ENCODE data around the gene MPPE1.

The MPPE1 gene

DNA sequence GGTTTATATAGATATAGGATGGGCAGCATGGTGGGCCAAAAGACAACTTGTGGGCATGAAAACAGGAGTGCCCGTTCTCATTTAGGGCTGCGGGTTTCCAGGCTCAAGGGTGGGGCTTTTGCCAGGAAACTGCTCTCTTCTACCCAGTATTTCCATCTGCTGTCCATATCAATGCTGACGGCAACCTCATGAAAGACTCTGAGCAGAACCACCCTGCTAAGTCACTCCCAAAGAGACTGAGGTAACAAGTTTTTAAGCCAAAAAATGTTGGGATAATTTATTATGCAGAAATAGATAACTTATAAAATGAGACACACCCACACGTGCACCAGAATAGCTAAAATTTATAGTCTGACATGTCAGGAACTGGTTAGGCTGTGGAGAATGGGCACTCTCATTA lies 36.1 kb upstream of the MPPE1 start:
- no peak for DNase-seq (ENCODE audit: low spot score)
- TF ChIP-seq, protein P1, sequence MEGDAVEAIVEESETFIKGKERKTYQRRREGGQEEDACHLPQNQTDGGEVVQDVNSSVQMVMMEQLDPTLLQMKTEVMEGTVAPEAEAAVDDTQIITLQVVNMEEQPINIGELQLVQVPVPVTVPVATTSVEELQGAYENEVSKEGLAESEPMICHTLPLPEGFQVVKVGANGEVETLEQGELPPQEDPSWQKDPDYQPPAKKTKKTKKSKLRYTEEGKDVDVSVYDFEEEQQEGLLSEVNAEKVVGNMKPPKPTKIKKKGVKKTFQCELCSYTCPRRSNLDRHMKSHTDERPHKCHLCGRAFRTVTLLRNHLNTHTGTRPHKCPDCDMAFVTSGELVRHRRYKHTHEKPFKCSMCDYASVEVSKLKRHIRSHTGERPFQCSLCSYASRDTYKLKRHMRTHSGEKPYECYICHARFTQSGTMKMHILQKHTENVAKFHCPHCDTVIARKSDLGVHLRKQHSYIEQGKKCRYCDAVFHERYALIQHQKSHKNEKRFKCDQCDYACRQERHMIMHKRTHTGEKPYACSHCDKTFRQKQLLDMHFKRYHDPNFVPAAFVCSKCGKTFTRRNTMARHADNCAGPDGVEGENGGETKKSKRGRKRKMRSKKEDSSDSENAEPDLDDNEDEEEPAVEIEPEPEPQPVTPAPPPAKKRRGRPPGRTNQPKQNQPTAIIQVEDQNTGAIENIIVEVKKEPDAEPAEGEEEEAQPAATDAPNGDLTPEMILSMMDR (IDR thresholded peaks at IDR 0.05; ENCODE audit: extremely low read depth, insufficient read depth, missing control alignments), result no peak
- in situ Hi-C loops (cut with MboI; ENCODE audit: low pct_unique_long_range_greater_than_20kb, low sequenced_read_pairs, unreplicated experiment), result loop anchor here (25.0 kb wide), 2 partner anchors 93 to 293 kb away; no protein-coding TSS in a partner anchor

DNA sequence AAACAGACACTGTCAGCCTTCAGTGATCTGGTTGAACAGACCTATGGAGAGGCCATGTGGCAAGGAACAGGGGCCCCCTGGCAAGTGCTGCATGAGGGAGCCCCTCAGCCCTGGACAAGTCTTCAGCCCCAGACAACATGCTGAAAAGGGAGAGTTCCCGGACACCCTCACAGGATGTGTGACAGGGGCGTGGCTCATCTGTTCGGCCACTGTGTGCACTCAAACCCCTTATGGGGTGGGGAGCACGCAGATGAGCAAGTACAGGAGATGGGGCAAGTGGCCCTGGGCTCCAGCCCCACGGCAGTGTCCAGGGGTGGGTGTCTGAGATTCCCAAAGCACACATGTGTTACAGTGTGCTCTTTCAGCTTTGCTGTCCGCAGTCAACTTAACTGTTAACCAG lies 35.4 kb upstream of the MPPE1 start:
- in situ Hi-C loops (cut with MboI; ENCODE audit: low pct_unique_long_range_greater_than_20kb, low sequenced_read_pairs, unreplicated experiment), result loop anchor here (25.0 kb wide), 2 partner anchors 94 to 294 kb away; no protein-coding TSS in a partner anchor
- TF ChIP-seq, protein P1 (IDR thresholded peaks at IDR 0.05; ENCODE audit: extremely low read depth, insufficient read depth, missing control alignments), result no peak

DNA sequence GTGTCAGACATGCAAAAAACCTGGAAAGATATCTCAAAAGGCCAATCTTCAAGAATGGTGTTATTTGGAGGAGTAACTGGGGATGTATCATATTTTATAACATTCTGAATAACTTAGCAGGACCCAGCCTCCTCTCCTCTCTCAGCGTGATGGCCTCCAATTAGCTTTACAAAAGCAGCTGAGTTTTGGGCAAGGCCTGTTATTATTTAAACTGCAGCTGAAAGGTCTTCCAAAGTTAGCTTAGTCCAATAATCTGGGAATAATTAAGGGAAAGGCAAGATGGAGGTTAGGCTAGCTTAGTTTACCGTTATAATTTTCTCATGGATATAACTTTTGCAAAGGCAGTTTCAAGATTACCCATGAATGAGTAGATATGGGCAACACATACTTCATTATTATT lies 32.8 kb upstream of the MPPE1 start:
- TF ChIP-seq, protein P1 (IDR thresholded peaks at IDR 0.05; ENCODE audit: extremely low read depth, insufficient read depth, missing control alignments), result no peak
- in situ Hi-C loops (cut with MboI; ENCODE audit: low pct_unique_long_range_greater_than_20kb, low sequenced_read_pairs, unreplicated experiment), result loop anchor here (25.0 kb wide), 2 partner anchors 96 to 296 kb away; no protein-coding TSS in a partner anchor
- no peak for DNase-seq (ENCODE audit: low spot score)

More for the DNA sequence above, 35.4 kb upstream of the MPPE1 start:
- DNase-seq (ENCODE audit: low spot score), result no peak

DNA sequence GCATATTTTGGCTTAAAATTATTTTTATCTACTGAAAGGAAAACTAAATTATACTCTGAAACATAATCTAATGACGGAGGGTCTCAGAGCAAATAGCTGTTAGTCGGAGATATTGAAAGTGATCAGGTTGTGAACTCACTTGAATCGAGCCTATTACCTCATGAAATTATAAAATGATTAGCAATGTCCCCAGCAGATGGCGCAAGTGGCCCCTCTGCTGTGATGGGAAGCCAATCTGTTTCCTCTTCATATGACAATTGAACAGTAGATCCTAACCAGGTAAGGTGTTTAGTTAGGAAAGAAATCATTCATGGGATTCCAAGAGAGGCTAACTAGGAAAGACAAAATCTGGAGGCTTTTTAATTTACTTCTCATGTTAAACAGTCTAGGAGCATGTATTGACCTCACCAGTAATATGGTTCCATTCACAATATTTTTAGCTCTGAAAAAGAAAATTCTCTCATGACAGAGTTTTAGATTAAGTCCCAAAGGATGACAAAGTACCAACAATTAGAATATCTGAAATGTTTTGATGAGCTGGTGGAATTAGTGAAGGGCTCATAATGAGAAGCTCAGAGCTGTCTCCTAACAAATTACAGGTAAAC lies 29.9 kb upstream of the MPPE1 start:
- TF ChIP-seq, protein P1 (IDR thresholded peaks at IDR 0.05; ENCODE audit: extremely low read depth, insufficient read depth, missing control alignments), result peak; percentile 69
- in situ Hi-C loops (cut with MboI; ENCODE audit: low pct_unique_long_range_greater_than_20kb, low sequenced_read_pairs, unreplicated experiment), result loop anchor here (25.0 kb wide), 2 partner anchors 99 to 299 kb away; no protein-coding TSS in a partner anchor
- DNase-seq (ENCODE audit: low spot score), result peak; percentile 82

DNA sequence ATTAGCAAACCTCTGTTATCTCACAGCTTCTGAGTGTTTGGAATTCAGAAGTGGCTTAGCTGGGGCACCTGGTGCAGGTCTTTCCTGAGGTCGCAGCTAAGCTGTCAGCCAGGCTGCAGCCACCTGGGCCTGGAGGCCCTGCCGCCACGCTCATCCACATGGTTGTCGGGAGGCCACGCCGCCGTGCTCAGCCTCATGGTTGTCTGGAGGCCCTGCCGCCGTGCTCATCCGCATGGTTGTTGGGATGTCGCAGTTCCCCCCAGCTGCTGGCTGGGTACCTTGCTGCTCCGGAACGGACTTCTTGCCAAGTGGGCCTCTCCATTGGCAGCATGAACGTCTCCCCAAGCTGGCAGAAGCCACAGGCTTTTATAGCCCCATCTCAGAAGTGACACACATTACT lies 24.3 kb upstream of the MPPE1 start:
- no peak for DNase-seq (ENCODE audit: low spot score)
- in situ Hi-C loops (cut with MboI; ENCODE audit: low pct_unique_long_range_greater_than_20kb, low sequenced_read_pairs, unreplicated experiment), result loop anchor here (25.0 kb wide), 2 partner anchors 105 to 305 kb away; no protein-coding TSS in a partner anchor
- TF ChIP-seq, protein P1 (IDR thresholded peaks at IDR 0.05; ENCODE audit: extremely low read depth, insufficient read depth, missing control alignments), result no peak

DNA sequence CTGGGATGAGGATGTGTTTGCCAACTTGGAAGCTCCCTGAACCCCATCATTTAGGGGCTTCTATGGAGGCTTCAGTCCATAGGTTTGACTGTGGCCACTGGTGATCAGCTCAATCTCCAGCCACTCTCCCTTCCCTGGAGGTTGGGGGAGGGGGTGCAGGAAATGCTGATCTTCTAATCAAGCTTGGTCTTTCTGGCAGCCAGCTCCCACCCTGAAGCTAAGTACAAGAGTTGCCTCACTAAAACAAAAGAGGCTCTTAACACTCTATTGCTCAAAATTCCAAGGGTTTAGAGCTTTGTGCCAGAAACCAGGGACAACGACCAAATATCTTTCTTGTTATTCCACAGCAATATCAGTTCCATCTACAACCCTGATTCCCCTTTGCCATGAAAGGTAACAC lies 19.4 kb upstream of the MPPE1 start:
- in situ Hi-C loops (cut with MboI; ENCODE audit: low pct_unique_long_range_greater_than_20kb, low sequenced_read_pairs, unreplicated experiment), result loop anchor here (25.0 kb wide), 2 partner anchors 110 to 310 kb away; no protein-coding TSS in a partner anchor
- TF ChIP-seq, protein P1 (IDR thresholded peaks at IDR 0.05; ENCODE audit: extremely low read depth, insufficient read depth, missing control alignments), result no peak
- no peak for DNase-seq (ENCODE audit: low spot score)
